HEK293 (cell line): ENCODE measurements around the gene TMEM88.

ENCODE experiments used
- CTCF ChIA-PET: fragments of 350-600 bp; formaldehyde crosslinking; extraction: SDS; loops from one replicate; lab custom pipeline; 2021; ENCODE audit warnings: antibody characterized with exemption; lab: Yijun Ruan, JAX
- POLR2A ChIA-PET: fragments of 300-600 bp; formaldehyde crosslinking; extraction: SDS; loops from one replicate; lab custom pipeline; 2020; ENCODE audit warnings: antibody characterized with exemption, inconsistent platforms; lab: Yijun Ruan, JAX
- H3K27ac ChIP-seq: fragments of 200-500 bp; sonication (Bioruptor generic); 2 replicates; pipeline ENCODE4 v1.5.1; 2014; ENCODE audit warnings: low read depth, low read length, control low read depth, inconsistent platforms; ENCODE audit errors: extremely low read depth
- H3K36me3 ChIP-seq, 2 experiments: fragments of 200-500 bp in 1 of 2; sonication (Bioruptor generic) in 1 of 2; 1 replicate in 1 of 2; 2 replicates in 1 of 2; pipeline ENCODE4 v1.5.1; 2014 to 2017; ENCODE audit warnings: inconsistent platforms in 2 of 2, low read length in 2 of 2; ENCODE audit not compliant: control insufficient read depth in 2 of 2, insufficient read depth in 1 of 2
- H3K4me1 ChIP-seq: fragments of 200-500 bp; sonication (Bioruptor generic); 2 replicates; pipeline ENCODE4 v1.5.1; 2014; ENCODE audit warnings: mild to moderate bottlenecking, low read length, inconsistent platforms; ENCODE audit not compliant: control insufficient read depth, insufficient read depth
- H3K4me3 ChIP-seq: 2 replicates; pipeline ENCODE4 v1.5.1; 2011; ENCODE audit warnings: low read depth, mild to moderate bottlenecking, control low read depth, low read length, moderate library complexity
- H3K9me3 ChIP-seq: fragments of 200-500 bp; sonication (Bioruptor generic); 2 replicates; pipeline ENCODE4 v1.5.1; 2014; ENCODE audit warnings: low read depth, low read length, inconsistent platforms; ENCODE audit not compliant: control insufficient read depth, insufficient read depth
- GLIS2 ChIP-seq: fragments of 450-650 bp; formaldehyde crosslinking; IDR thresholded peaks from 2 replicates; pipeline ENCODE4 v1.5.1; 2016; ENCODE audit warnings: missing biosample characterization, missing genetic modification characterization
- IKZF3 ChIP-seq: fragments of 450-650 bp; IDR thresholded peaks from 2 replicates; pipeline ENCODE4 v1.5.0; 2018; ENCODE audit warnings: missing biosample characterization, mild to moderate bottlenecking, missing genetic modification characterization, moderate library complexity
- KLF1 ChIP-seq: fragments of 450-650 bp; formaldehyde crosslinking; IDR thresholded peaks from 2 replicates; pipeline ENCODE4 v1.5.1; 2016; ENCODE audit warnings: missing biosample characterization, missing genetic modification characterization
- PBX3 ChIP-seq: sonication (generic); formaldehyde crosslinking; IDR thresholded peaks from 2 replicates; pipeline ENCODE4 v1.8.1; 2022; ENCODE audit warnings: mild to moderate bottlenecking, moderate library complexity, missing genetic modification reagents
- WT1 ChIP-seq: fragments of 450-650 bp; formaldehyde crosslinking; IDR thresholded peaks from 2 replicates; pipeline ENCODE4 v1.5.1; 2016; ENCODE audit warnings: missing biosample characterization, missing genetic modification characterization
- ZIC2 ChIP-seq: fragments of 450-650 bp; formaldehyde crosslinking; IDR thresholded peaks from 2 replicates; pipeline ENCODE4 v1.5.1; 2016; ENCODE audit warnings: missing biosample characterization, missing genetic modification characterization
- ZNF211 ChIP-seq: fragments of 450-650 bp; formaldehyde crosslinking; IDR thresholded peaks from 2 replicates; pipeline ENCODE4 v1.5.1; 2016; ENCODE audit warnings: low read depth, missing biosample characterization, missing genetic modification characterization
- ZNF23 ChIP-seq: fragments of 450-650 bp; formaldehyde crosslinking; IDR thresholded peaks from 2 replicates; pipeline ENCODE4 v1.5.1; 2016; ENCODE audit warnings: missing biosample characterization, missing genetic modification characterization, borderline replicate concordance
- ZNF280C ChIP-seq: fragments of 450-650 bp; formaldehyde crosslinking; IDR thresholded peaks from 2 replicates; pipeline ENCODE4 v1.5.1; 2016; ENCODE audit warnings: missing biosample characterization, missing genetic modification characterization
- ZNF302 ChIP-seq: fragments of 450-650 bp; formaldehyde crosslinking; IDR thresholded peaks from 2 replicates; pipeline ENCODE4 v1.5.1; 2016; ENCODE audit warnings: missing biosample characterization, missing genetic modification characterization, low read depth
- ZNF473 ChIP-seq: fragments of 450-650 bp; formaldehyde crosslinking; IDR thresholded peaks from 2 replicates; pipeline ENCODE4 v1.5.1; 2017; ENCODE audit warnings: missing biosample characterization, missing genetic modification characterization
- ZNF518A ChIP-seq: fragments of 450-650 bp; formaldehyde crosslinking; conservative IDR thresholded peaks from 2 replicates; pipeline ENCODE4 v1.5.1; 2016; ENCODE audit warnings: low read depth, missing biosample characterization, missing genetic modification characterization
- ZNF529 ChIP-seq: fragments of 450-650 bp; formaldehyde crosslinking; IDR thresholded peaks from 2 replicates; pipeline ENCODE4 v1.5.1; 2017; ENCODE audit warnings: missing genetic modification characterization, missing biosample characterization; ENCODE audit not compliant: insufficient replicate concordance
- ZNF600 ChIP-seq: fragments of 450-650 bp; formaldehyde crosslinking; IDR thresholded peaks from 2 replicates; pipeline ENCODE4 v1.5.1; 2016; ENCODE audit warnings: missing biosample characterization, missing genetic modification characterization
- ZNF610 ChIP-seq: fragments of 450-650 bp; formaldehyde crosslinking; IDR thresholded peaks from 2 replicates; pipeline ENCODE4 v1.5.1; 2016; ENCODE audit warnings: missing biosample characterization, missing genetic modification characterization, borderline replicate concordance
- ZNF645 ChIP-seq: fragments of 450-650 bp; formaldehyde crosslinking; IDR thresholded peaks from 2 replicates; pipeline ENCODE4; 2016; ENCODE audit warnings: missing biosample characterization, missing genetic modification characterization
- ZNF658 ChIP-seq: fragments of 450-650 bp; formaldehyde crosslinking; IDR thresholded peaks from 2 replicates; pipeline ENCODE4; 2016; ENCODE audit warnings: missing biosample characterization, missing genetic modification characterization
- ZSCAN16 ChIP-seq: fragments of 450-650 bp; formaldehyde crosslinking; IDR thresholded peaks from 2 replicates; pipeline ENCODE4 v1.5.1; 2016; ENCODE audit warnings: missing biosample characterization, missing genetic modification characterization
- ZXDB ChIP-seq: fragments of 450-650 bp; formaldehyde crosslinking; IDR thresholded peaks from 2 replicates; pipeline ENCODE4 v1.5.1; 2016; ENCODE audit warnings: missing biosample characterization, missing genetic modification characterization

TMEM88 gene

GRCh38 chr17:7818026-7818425, 36.8 kb upstream of the TMEM88 start (continued):
- no peak for TF ChIP-seq ZNF518A
- no peak for TF ChIP-seq ZNF280C
- TF ChIP-seq ZNF529 (tag by site-specific recombination) = no peak
- TF ChIP-seq ZNF211 (tag by site-specific recombination) = no peak
- TF ChIP-seq ZSCAN16 (tag by site-specific recombination) = no peak
- no peak for TF ChIP-seq ZNF645 (tag by site-specific recombination)
- TF ChIP-seq ZNF600 (tag by site-specific recombination) = no peak
- no peak for TF ChIP-seq ZNF473 (tag by site-specific recombination)
- TF ChIP-seq ZNF302 (tag by site-specific recombination) = no peak

GRCh38 chr17:7818746-7819645, 35.9 kb upstream of the TMEM88 start:
- H3K36me3 ChIP-seq = no peaks in the 10 kb centered on the region
- H3K9me3 ChIP-seq = no peaks in the 10 kb centered on the region
- POLR2A ChIA-PET = no interaction called here
- no peaks in the 10 kb centered on the region for H3K4me1 ChIP-seq
- TF ChIP-seq IKZF3 (tag by site-specific recombination) (no peak), ZIC2 (tag by site-specific recombination) (peak; percentile 99)
- CTCF ChIA-PET = interaction anchor here (0.6 to 4.0 kb wide), 13 partner anchors 14 to 461 kb away, joined by 3 to 40 read pairs (median 4); partner anchors contain the start of genes KDM6B and NAA38
- no peak overlapping the region for H3K4me3 ChIP-seq
- H3K27ac ChIP-seq = no peak overlapping the region

- Histone ChIP-seq H3K9me3 (no peaks in the 10 kb centered on the region), H3K27ac (no peak overlapping the region), H3K4me3 (no peak overlapping the region), H3K4me1 (no peaks in the 10 kb centered on the region), H3K36me3 (no peaks in the 10 kb centered on the region)
- ChIA-PET CTCF (interaction anchor here (0.6 to 4.0 kb wide), 14 partner anchors 15 to 239 kb away, joined by 3 to 40 read pairs (median 3); no protein-coding TSS in a partner anchor), POLR2A (interaction anchor here (1.9 kb wide), 1 partner anchor 22 kb away, joined by 4 read pairs; no protein-coding TSS in a partner anchor)
- TF ChIP-seq WT1 (tag by site-specific recombination) (no peak), ZNF658 (tag by site-specific recombination) (no peak), KLF1 (no peak), ZXDB (tag by site-specific recombination) (no peak), ZNF23 (tag by site-specific recombination) (no peak), PBX3 (no peak), GLIS2 (no peak), ZNF610 (tag by site-specific recombination) (no peak)
These were observed 34.6 kb upstream of the TMEM88 start for GRCh38 chr17:7820231-7820630.
